ENCODE measurements around the gene CAMK2A. TPM values are rescaled to one million over a fixed set of nuclear protein-coding genes. Genes with fewer than 3 reads are reported as not detected.

The CAMK2A gene
- total RNA-seq, 2 donors from 2014 or later = not detected

DNA sequence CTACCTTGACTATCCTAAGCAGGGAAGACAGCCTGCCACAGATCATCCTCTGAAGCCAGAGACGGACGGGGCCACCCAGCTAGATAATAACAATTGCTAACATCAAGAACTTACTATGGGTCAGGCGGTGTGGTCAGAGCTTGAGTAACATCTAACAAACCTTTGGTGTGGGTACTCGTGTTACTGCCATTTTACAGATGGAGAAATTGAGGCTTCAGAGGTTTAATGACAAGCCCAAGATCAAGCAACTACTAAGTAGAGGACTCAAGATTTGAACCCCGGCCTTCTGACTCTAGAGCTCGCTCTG lies 29.9 kb upstream of the CAMK2A start:
- H3K9me3 Mint-ChIP-seq = no peaks in the 10 kb centered on the region
- ATAC-seq = no peak
- DNase-seq (ENCODE audit: low spot score in 2 of 2) = no peak
- H3K36me3 Mint-ChIP-seq = no peaks in the 10 kb centered on the region
- H3K27ac Mint-ChIP-seq = no peak overlapping the region

GRCh38 chr5:150318613-150319483 lies 29.3 kb upstream of the CAMK2A start:
- H3K9me3 Mint-ChIP-seq = no peaks in the 10 kb centered on the region
- no peaks in the 10 kb centered on the region for H3K36me3 Mint-ChIP-seq
- ATAC-seq = no peak
- peak overlapping the region in 1 of 2 donors; percentile 4 for H3K27ac Mint-ChIP-seq
- DNase-seq (ENCODE audit: low spot score in 2 of 2) = no peak

- H3K27ac Mint-ChIP-seq = no peak overlapping the region
- ATAC-seq = peak; percentile 44 to 75
- H3K9me3 Mint-ChIP-seq = no peaks in the 10 kb centered on the region
- DNase-seq (ENCODE audit: low spot score in 2 of 2) = no peak
- no peaks in the 10 kb centered on the region for H3K36me3 Mint-ChIP-seq
Observed at GRCh38 chr5:150317048-150318003, 27.8 kb upstream of the CAMK2A start.

- no peak overlapping the region for H3K27ac Mint-ChIP-seq
- H3K9me3 Mint-ChIP-seq = no peaks in the 10 kb centered on the region
- DNase-seq (ENCODE audit: low spot score in 2 of 2) (no peak), ATAC-seq (no peak)
- no peaks in the 10 kb centered on the region for H3K36me3 Mint-ChIP-seq
Observed at GRCh38 chr5:150316320-150316719, 26.7 kb upstream of the CAMK2A start.

DNA sequence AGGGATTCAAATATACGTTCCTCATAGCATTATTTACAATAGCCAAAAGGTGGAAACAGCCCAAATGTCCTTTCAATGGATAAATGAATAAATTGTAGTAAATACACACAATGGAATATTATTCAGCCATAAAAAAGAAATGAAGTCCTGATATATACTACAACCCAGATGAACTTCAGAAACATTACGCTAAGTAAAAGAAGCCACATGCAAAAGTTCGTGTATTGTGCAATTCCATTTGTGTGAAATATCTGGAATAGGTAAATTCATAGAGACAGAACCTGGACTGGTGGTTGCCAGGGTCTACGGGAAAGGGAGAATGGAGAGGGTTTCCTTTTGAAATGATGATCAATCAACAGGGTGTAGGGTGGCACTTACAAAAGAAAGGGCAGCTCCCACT lies 25.7 kb upstream of the CAMK2A start:
- Mint-ChIP-seq H3K27ac (no peak overlapping the region), H3K36me3 (no peaks in the 10 kb centered on the region), H3K9me3 (no peaks in the 10 kb centered on the region)
- DNase-seq (ENCODE audit: low spot score in 2 of 2) (no peak), ATAC-seq (no peak)

GRCh38 chr5:150313921-150314716 lies 24.5 kb upstream of the CAMK2A start:
- Mint-ChIP-seq H3K36me3 (no peaks in the 10 kb centered on the region), H3K9me3 (no peaks in the 10 kb centered on the region), H3K27ac (no peak overlapping the region)
- DNase-seq (ENCODE audit: low spot score in 2 of 2) (no peak), ATAC-seq (no peak)

- ATAC-seq (no peak), DNase-seq (ENCODE audit: low spot score in 2 of 2) (no peak)
- no peaks in the 10 kb centered on the region for H3K36me3 Mint-ChIP-seq
- no peak overlapping the region for H3K27ac Mint-ChIP-seq
- no peaks in the 10 kb centered on the region for H3K9me3 Mint-ChIP-seq
Observed at GRCh38 chr5:150313501-150313900, 23.9 kb upstream of the CAMK2A start.

DNA sequence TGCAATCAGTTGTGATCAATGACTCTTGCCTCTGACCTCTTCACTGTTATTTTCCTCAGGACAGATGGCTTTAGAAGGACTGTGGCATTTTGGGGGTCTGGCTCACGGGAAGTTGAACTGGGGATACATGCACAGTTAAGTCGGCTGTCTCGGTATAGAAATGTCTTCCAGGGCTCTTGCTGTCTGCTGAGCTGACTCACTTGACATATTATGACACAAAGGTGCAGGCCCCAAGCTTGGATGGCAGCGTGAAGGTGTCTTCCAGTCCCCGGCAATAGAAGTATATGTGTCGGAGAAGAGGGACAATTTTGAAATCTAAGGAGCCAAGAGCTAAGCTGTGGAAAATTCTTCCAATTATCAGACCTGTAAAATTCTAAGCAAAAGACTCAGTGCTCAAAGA lies 22.9 kb upstream of the CAMK2A start:
- Mint-ChIP-seq H3K36me3 (no peaks in the 10 kb centered on the region), H3K9me3 (no peaks in the 10 kb centered on the region), H3K27ac (no peak overlapping the region)
- ATAC-seq (no peak), DNase-seq (ENCODE audit: low spot score in 2 of 2) (no peak)

DNA sequence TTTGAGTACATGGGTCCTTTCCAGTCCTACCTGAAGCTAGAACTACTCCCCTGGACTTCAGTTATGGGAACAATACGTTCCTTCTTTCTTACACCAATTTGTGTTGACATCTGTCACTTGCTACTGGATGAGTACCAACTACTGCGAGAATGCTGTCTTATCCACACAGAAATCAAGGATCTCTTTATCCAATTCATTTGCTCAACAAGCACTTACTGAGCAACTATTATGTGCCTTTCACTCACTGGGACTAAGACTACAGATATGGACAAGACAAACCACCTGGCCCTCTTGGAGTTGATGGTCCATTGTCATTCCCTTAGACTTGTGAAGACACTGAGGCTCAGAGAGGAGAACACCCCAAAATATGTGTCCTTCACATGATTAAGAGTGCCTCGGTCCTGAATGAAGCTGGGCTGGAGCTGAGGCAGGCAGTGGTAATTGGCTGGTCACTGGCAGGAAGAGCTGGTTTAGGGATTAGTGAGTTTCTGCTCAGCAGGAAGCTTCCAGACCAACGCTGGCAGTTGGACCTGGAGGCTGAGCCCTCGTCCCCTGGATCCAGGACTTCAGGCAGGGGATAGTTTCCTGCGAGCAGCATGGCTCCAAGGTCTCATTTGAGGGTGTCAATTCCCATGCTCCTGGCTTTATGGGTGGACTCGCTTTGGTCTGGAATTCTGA lies 21.6 kb upstream of the CAMK2A start:
- no peak for ATAC-seq
- H3K27ac Mint-ChIP-seq = no peak overlapping the region
- no peaks in the 10 kb centered on the region for H3K9me3 Mint-ChIP-seq
- DNase-seq (ENCODE audit: low spot score in 2 of 2) = no peak
- no peaks in the 10 kb centered on the region for H3K36me3 Mint-ChIP-seq

DNA sequence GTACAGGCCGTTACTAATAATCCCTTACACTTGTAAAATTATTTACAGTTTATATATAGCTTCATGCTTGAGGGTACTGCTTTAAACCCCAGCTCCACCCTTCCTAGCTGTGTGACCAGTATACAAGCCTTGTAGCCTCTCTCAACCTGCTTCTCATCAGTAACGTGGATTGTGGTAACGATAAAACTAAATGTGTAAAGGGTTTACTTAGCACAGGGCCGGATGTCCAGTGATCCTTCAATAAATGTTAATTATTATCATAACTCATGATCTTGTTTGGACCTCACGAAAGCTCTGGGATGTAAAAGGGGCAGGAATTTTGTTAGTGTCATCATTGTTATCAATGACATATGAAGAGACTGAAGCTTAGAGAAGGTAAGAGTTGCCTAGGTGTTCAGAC lies 20.7 kb upstream of the CAMK2A start:
- Mint-ChIP-seq H3K36me3 (no peaks in the 10 kb centered on the region), H3K9me3 (no peaks in the 10 kb centered on the region), H3K27ac (no peak overlapping the region)
- no peak for DNase-seq (ENCODE audit: low spot score in 2 of 2)
- ATAC-seq = no peak

GRCh38 chr5:150309886-150310239 lies 20.3 kb upstream of the CAMK2A start:
- no peak for ATAC-seq
- H3K27ac Mint-ChIP-seq = no peak overlapping the region

GRCh38 chr5:150309101-150309885 lies 19.7 kb upstream of the CAMK2A start:
- ATAC-seq = no peak
- no peak overlapping the region for H3K27ac Mint-ChIP-seq
- no peak for DNase-seq (ENCODE audit: low spot score in 2 of 2)
- H3K36me3 Mint-ChIP-seq = no peaks in the 10 kb centered on the region
- H3K9me3 Mint-ChIP-seq = no peaks in the 10 kb centered on the region

More at GRCh38 chr5:150309886-150310239, 20.3 kb upstream of the CAMK2A start:
- H3K36me3 Mint-ChIP-seq = no peaks in the 10 kb centered on the region
- H3K9me3 Mint-ChIP-seq = no peaks in the 10 kb centered on the region
- no peak for DNase-seq (ENCODE audit: low spot score in 2 of 2)

DNA sequence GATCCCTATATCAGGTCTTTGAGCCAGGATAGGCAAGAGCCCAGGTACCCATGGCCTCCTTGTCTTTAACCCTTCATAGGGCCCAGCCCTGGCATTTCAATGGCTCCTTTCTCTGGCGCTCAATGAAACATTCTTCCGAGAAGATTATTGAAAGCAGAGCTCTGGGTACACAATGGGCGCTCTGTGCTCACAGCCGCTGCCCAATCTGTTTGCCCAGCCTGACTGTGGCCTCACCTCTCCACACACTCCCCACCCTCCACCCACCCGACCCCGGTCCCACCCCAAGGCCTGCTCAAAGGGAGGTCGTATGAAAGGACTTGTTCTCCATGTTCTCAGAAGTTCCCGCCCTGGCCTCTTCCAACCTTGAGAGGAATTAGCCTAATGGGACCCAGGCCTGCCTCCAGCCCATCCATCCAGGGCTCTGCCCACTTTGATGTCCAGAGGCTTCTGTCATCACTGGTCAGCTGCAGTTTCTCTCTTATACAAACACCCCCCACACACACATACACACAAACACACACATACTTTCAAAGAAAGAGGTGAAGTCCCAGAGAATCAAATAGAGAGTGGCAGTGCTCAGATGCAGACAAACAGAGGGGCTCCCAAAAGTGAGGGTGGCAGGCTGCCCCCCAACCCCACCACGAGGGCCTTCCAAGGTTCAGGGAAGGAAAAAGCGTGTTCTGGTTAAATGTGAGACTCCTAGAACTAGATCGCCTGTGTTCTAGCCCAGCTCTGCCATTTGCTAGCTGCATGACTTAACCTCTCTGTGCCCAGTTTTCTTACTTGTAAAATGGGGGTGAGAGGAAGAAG lies 18.2 kb upstream of the CAMK2A start:
- ATAC-seq = no peak
- Mint-ChIP-seq H3K9me3 (no peaks in the 10 kb centered on the region), H3K36me3 (no peaks in the 10 kb centered on the region), H3K27ac (no peak overlapping the region)
- no peak for DNase-seq (ENCODE audit: low spot score in 2 of 2)

GRCh38 chr5:150306775-150307174 lies 17.2 kb upstream of the CAMK2A start:
- DNase-seq (ENCODE audit: low spot score in 2 of 2) = no peak
- Mint-ChIP-seq H3K36me3 (no peaks in the 10 kb centered on the region), H3K27ac (no peak overlapping the region), H3K9me3 (no peaks in the 10 kb centered on the region)
- no peak for ATAC-seq

DNA sequence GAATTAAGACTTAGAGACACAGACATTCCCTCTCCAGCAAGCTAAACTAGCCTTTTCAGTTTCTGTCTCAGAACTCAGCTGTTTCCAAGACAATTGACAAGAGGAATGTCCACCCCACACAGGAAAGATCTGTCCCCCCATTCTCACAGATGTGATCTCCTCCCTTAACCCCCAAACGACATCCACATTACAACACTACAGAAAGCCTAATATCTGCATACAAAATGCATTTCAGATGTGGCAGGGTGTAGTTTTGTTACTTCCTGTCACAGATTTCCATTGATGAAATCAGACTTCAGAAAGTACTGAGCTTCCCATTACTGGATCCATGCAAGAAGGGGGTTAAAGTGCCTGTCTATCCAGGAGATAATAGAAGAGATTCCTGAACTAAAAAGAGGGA lies 16.0 kb upstream of the CAMK2A start:
- Mint-ChIP-seq H3K36me3 (no peaks in the 10 kb centered on the region), H3K27ac (no peak overlapping the region), H3K9me3 (no peaks in the 10 kb centered on the region)
- DNase-seq (ENCODE audit: low spot score in 2 of 2) (no peak), ATAC-seq (no peak)
